Esophagus squamous epithelium (tissue), 4 donors: ENCODE measurements around the gene METTL23.

ENCODE experiments used
- POLR2A ChIP-seq, 4 donors: fragments of 450-650 bp; IDR thresholded peaks; one replicate each; pipeline ENCODE4 v1.6.1; 2017; ENCODE audit warnings: antibody characterized with exemption in 4 of 4, mild to moderate bottlenecking in 4 of 4, moderate library complexity in 3 of 4
- TF ChIP-seq, protein P1 (sequence below), 6 experiments: fragments of 450-650 bp in 4 of 6; fragments of 200-600 bp in 2 of 6; sonication (generic) in 2 of 6; IDR thresholded peaks; one replicate each; pipeline ENCODE4 v1.5.1; 2016 to 2019; ENCODE audit warnings: antibody characterized with exemption in 6 of 6, mild to moderate bottlenecking in 4 of 6, moderate library complexity in 4 of 6

DNA sequence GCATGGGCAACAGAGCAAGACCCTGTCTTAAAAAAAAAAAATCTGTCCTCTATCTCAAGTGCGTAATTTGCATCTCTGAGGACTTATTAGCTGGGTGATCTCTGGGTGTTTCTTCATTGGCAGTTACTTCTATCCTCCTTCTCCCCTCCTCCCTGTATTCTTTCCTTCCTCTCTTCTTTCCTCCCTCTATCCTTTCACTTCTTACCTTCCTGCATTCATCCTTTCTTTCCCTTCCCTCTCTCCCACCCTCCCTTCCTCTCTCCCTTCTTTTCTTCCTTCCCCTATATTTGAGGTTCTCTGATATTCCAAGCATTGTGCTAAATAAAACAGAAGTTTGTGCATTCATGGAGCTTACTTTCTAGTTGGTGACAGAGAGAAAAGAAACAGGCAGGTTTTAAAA is 22.0 kb downstream of the METTL23 start:
- TF ChIP-seq, protein P1, sequence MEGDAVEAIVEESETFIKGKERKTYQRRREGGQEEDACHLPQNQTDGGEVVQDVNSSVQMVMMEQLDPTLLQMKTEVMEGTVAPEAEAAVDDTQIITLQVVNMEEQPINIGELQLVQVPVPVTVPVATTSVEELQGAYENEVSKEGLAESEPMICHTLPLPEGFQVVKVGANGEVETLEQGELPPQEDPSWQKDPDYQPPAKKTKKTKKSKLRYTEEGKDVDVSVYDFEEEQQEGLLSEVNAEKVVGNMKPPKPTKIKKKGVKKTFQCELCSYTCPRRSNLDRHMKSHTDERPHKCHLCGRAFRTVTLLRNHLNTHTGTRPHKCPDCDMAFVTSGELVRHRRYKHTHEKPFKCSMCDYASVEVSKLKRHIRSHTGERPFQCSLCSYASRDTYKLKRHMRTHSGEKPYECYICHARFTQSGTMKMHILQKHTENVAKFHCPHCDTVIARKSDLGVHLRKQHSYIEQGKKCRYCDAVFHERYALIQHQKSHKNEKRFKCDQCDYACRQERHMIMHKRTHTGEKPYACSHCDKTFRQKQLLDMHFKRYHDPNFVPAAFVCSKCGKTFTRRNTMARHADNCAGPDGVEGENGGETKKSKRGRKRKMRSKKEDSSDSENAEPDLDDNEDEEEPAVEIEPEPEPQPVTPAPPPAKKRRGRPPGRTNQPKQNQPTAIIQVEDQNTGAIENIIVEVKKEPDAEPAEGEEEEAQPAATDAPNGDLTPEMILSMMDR (IDR thresholded peaks at IDR 0.05) = no peak
- TF ChIP-seq POLR2A (IDR thresholded peaks at IDR 0.05) = no peak
